Tibial nerve (tissue), 4 donors: ENCODE measurements around the gene CDC7.

Source experiments
- CTCF ChIP-seq, 5 experiments: fragments of 200-600 bp in 3 of 5; fragments of 450-650 bp in 2 of 5; sonication (generic) in 3 of 5; IDR thresholded peaks; one replicate each; pipeline ENCODE4 v1.5.1; 2016 to 2019; ENCODE audit warnings: antibody characterized with exemption in 5 of 5, mild to moderate bottlenecking in 3 of 5, moderate library complexity in 2 of 5
- EP300 ChIP-seq, 2 donors: sonication (generic); formaldehyde crosslinking; IDR thresholded peaks; one replicate each; pipeline ENCODE4 v1.6.1; 2017; ENCODE audit warnings: antibody characterized with exemption in 2 of 2, mild to moderate bottlenecking in 1 of 2
- POLR2A ChIP-seq, 2 donors: fragments of 450-650 bp; IDR thresholded peaks; one replicate each; pipeline ENCODE4 v1.6.1; 2017; ENCODE audit warnings: antibody characterized with exemption in 2 of 2, mild to moderate bottlenecking in 2 of 2, moderate library complexity in 2 of 2

GRCh38 chr1:91555074-91555730 is 54.6 kb downstream of the CDC7 start:
- TF ChIP-seq CTCF (IDR thresholded peaks at IDR 0.05) (peak in 1 of 5 experiments; percentile 17), EP300 (IDR thresholded peaks at IDR 0.05) (no peak), POLR2A (IDR thresholded peaks at IDR 0.05) (no peak)
